ENCODE results near the gene MYLK4. TPM values are rescaled to one million over a fixed set of nuclear protein-coding genes. Genes with fewer than 3 reads are reported as not detected.

Gene MYLK4
- total and polyA plus RNA-seq, 4 donors: 0.27 to 1.6 (median 1.0) TPM

DNA sequence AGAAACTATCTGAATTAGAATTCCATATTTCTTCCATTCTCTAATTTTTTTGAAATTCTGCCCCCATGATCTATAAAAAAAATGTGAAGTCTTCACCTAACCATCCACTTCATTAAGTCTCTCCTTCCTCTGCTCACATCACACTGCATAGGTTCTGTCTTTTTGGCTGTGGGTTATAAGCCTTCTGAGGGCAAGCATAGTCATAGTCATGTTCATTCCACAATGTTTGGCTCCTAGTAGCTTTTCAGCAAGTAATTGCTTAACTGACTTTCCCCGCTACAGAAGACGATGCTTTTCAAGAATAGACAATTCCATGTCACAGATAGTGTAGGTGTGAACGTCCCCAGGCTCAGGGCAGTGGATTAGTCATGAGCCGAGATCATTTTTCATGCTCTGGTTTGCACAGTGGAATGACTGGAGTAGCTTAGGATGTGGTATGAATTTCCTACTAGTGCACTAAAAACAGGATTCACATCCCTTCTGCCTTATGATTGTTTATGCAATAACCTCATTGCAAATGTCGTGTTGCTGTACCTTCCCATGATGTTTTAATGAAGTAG is 43.5 kb upstream of the MYLK4 start:
- no peaks in the 10 kb centered on the region for H3K27me3 ChIP-seq (ENCODE audit: control insufficient read depth in 3 of 3, insufficient read depth in 3 of 3, low read length in 2 of 3)
- H3K4me3 ChIP-seq: no peak overlapping the region
- DNase-seq (no peak), ATAC-seq (ENCODE audit: insufficient read depth, low FRiP score) (no peak)
- peaks cover 0 to 4% (median 1%) of the 10 kb centered on the region in 4 donors for H3K36me3 ChIP-seq (ENCODE audit: control insufficient read depth in 4 of 4, insufficient read depth in 4 of 4, low read length in 4 of 4)
- H3K9ac ChIP-seq (ENCODE audit: insufficient read depth in 1 of 2, low read length in 2 of 2): no peak overlapping the region
- H3K27ac ChIP-seq (ENCODE audit: low read depth in 1 of 2, low read length in 1 of 2): peak overlapping the region in 1 of 2 donors; percentile 52
- H3K9me3 ChIP-seq (ENCODE audit: control insufficient read depth in 4 of 4, insufficient read depth in 3 of 4, low read length in 3 of 4): no peaks in the 10 kb centered on the region
- TF ChIP-seq, protein P1, sequence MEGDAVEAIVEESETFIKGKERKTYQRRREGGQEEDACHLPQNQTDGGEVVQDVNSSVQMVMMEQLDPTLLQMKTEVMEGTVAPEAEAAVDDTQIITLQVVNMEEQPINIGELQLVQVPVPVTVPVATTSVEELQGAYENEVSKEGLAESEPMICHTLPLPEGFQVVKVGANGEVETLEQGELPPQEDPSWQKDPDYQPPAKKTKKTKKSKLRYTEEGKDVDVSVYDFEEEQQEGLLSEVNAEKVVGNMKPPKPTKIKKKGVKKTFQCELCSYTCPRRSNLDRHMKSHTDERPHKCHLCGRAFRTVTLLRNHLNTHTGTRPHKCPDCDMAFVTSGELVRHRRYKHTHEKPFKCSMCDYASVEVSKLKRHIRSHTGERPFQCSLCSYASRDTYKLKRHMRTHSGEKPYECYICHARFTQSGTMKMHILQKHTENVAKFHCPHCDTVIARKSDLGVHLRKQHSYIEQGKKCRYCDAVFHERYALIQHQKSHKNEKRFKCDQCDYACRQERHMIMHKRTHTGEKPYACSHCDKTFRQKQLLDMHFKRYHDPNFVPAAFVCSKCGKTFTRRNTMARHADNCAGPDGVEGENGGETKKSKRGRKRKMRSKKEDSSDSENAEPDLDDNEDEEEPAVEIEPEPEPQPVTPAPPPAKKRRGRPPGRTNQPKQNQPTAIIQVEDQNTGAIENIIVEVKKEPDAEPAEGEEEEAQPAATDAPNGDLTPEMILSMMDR (IDR thresholded peaks at IDR 0.05; ENCODE audit: control extremely low read depth, extremely low read depth): no peak
- H3K4me1 ChIP-seq (ENCODE audit: control insufficient read depth in 5 of 5, insufficient read depth in 5 of 5, low read length in 5 of 5): peaks cover 0 to 16% (median 0%) of the 10 kb centered on the region in 5 donors
- 35 to 67% methylated on average over 5 of the region's 5 CpGs for WGBS, 2 donors

DNA sequence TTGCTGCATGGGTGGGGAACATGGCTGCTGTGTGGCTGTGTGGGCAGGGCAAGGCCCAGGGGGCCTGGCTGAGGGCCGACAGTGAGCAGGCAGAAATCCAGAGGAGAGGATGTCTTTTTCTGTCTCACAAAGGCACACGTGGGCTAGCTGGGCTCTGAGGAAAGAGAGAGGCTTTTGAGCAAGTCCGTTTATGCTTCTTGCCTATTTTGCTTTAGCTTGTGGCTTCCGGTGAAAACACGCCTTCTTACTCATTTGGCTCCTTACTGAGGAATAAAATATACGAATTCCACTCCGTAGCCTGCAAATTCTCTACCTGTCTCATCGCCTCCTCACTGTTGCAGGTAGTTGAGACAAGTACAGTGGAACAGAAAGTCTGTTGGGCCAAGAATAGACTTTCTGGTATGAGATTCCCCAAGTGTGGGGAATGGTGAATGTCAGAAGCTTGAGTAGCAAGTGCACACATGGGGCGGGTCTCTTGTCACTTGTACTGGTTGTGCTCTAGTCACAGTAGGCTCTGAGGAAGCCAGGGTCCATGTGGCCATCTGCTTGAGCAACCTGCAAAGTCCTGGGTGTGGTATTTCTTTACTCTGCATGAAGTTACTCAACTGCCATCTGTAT is 42.9 kb upstream of the MYLK4 start:
- WGBS, 2 donors: 25 to 57% methylated on average over 9 of the region's 9 CpGs
- ATAC-seq (ENCODE audit: insufficient read depth, low FRiP score): no peak
- peaks cover 0 to 19% (median 0%) of the 10 kb centered on the region in 5 donors for H3K4me1 ChIP-seq (ENCODE audit: control insufficient read depth in 5 of 5, insufficient read depth in 5 of 5, low read length in 5 of 5)
- no peak for DNase-seq
- peak overlapping the region in 1 of 2 donors; percentile 53 for H3K27ac ChIP-seq (ENCODE audit: low read depth in 1 of 2, low read length in 1 of 2)
- no peak overlapping the region for H3K4me3 ChIP-seq
- H3K9ac ChIP-seq (ENCODE audit: insufficient read depth in 1 of 2, low read length in 2 of 2): no peak overlapping the region
- TF ChIP-seq, protein P1 (IDR thresholded peaks at IDR 0.05; ENCODE audit: control extremely low read depth, extremely low read depth): no peak
- H3K36me3 ChIP-seq (ENCODE audit: control insufficient read depth in 4 of 4, insufficient read depth in 4 of 4, low read length in 4 of 4): peaks cover 0 to 7% (median 1%) of the 10 kb centered on the region in 4 donors
- no peaks in the 10 kb centered on the region for H3K27me3 ChIP-seq (ENCODE audit: control insufficient read depth in 3 of 3, insufficient read depth in 3 of 3, low read length in 2 of 3)
- H3K9me3 ChIP-seq (ENCODE audit: control insufficient read depth in 4 of 4, insufficient read depth in 3 of 4, low read length in 3 of 4): no peaks in the 10 kb centered on the region

DNA sequence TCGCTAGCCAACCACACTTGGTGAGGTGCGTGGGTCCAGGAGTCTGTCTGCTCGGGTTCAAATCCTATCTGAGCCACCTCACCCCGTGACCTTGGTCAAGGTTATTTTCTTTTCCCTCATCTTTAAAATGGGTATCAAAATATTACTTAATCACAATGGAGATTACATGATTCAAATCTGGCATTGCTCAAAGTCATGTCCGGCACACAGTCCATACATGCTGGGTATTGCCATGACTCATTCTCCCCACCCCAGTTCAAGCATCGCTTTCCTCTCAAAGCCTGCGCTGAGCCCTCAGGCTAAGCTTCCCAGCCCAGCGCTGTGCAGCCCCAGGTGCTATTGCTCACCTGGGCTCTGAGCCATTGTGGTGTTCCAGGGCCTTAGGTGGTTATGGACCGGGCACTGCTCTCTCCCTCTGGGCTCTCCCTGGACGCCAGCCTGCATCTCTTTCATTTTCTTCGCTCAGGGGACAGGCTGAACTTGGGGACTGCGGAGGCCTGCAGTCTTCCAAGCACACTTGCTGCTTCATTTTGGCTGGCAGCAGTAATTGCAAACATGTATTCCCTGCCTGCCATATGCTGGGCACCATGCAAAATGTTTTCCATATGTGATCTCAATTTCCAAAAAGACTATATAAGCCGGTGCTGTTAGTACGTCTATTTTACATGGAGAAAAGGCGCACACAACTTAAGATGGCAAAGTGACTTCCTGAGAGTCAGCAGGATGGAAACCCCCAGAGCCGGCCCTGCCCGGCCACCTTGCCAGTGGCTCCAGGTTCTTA is 41.8 kb upstream of the MYLK4 start:
- H3K36me3 ChIP-seq (ENCODE audit: control insufficient read depth in 4 of 4, insufficient read depth in 4 of 4, low read length in 4 of 4): peaks cover 0 to 7% (median 3%) of the 10 kb centered on the region in 4 donors
- no peaks in the 10 kb centered on the region for H3K27me3 ChIP-seq (ENCODE audit: control insufficient read depth in 3 of 3, insufficient read depth in 3 of 3, low read length in 2 of 3)
- H3K27ac ChIP-seq (ENCODE audit: low read depth in 1 of 2, low read length in 1 of 2): peak overlapping the region in 1 of 2 donors; percentile 61
- H3K9me3 ChIP-seq (ENCODE audit: control insufficient read depth in 4 of 4, insufficient read depth in 3 of 4, low read length in 3 of 4): no peaks in the 10 kb centered on the region
- no peak for DNase-seq
- ATAC-seq (ENCODE audit: insufficient read depth, low FRiP score): no peak
- 81 to 86% methylated on average over 17 of the region's 17 CpGs for WGBS, 2 donors
- no peak overlapping the region for H3K4me3 ChIP-seq
- TF ChIP-seq, protein P1 (IDR thresholded peaks at IDR 0.05; ENCODE audit: control extremely low read depth, extremely low read depth): no peak
- H3K4me1 ChIP-seq (ENCODE audit: control insufficient read depth in 5 of 5, insufficient read depth in 5 of 5, low read length in 5 of 5): peaks cover 0 to 14% (median 0%) of the 10 kb centered on the region in 5 donors
- no peak overlapping the region for H3K9ac ChIP-seq (ENCODE audit: insufficient read depth in 1 of 2, low read length in 2 of 2)

All from lung (tissue), 12 donors.